ENCODE results near the gene OR10G3. TPM values are rescaled to one million over a fixed set of nuclear protein-coding genes. Genes with fewer than 3 reads are reported as not detected.
"Not testable (repeated sequence)": the region's sequence is repeated elsewhere in the genome, so short reads cannot be mapped to it uniquely, and the experiment has no call there.

OR10G3 gene
- total and polyA plus RNA-seq, 9 donors: 0.13 TPM; not detected in 8

GRCh38 chr14:21557084-21557901, 22.6 kb downstream of the OR10G3 start:
- peaks cover 13% of the 10 kb centered on the region for H3K4me1 ChIP-seq (ENCODE audit: control insufficient read depth, insufficient read depth, low read length)
- H3K36me3 ChIP-seq (ENCODE audit: control insufficient read depth, insufficient read depth, low read length): no peaks in the 10 kb centered on the region
- H3K4me3 ChIP-seq (ENCODE audit: low read length): peak overlapping the region; percentile 29
- DNase-seq: peak; percentile 97
- H3K27me3 ChIP-seq (ENCODE audit: control insufficient read depth, insufficient read depth, low read length): no peaks in the 10 kb centered on the region
- no peaks in the 10 kb centered on the region for H3K9me3 ChIP-seq (replicated peaks; ENCODE audit: control insufficient read depth, low read depth, low read length)
- 0% methylated on average over 2 of the region's 11 CpGs for WGBS (ENCODE audit: insufficient coverage)
- H3K27ac ChIP-seq (ENCODE audit: low read length): peak overlapping the region; percentile 79

- peak overlapping the region; percentile 79 for H3K27ac ChIP-seq (ENCODE audit: low read length)
Measured at GRCh38 chr14:21556378-21557083, 23.3 kb downstream of the OR10G3 start.

GRCh38 chr14:21553266-21553665, 26.6 kb downstream of the OR10G3 start:
- Histone ChIP-seq H3K27ac (ENCODE audit: low read length) (no peak overlapping the region), H3K9me3 (replicated peaks; ENCODE audit: control insufficient read depth, low read depth, low read length) (no peaks in the 10 kb centered on the region), H3K4me3 (ENCODE audit: low read length) (no peak overlapping the region), H3K27me3 (ENCODE audit: control insufficient read depth, insufficient read depth, low read length) (no peaks in the 10 kb centered on the region), H3K4me1 (ENCODE audit: control insufficient read depth, insufficient read depth, low read length) (peaks cover 13% of the 10 kb centered on the region), H3K36me3 (ENCODE audit: control insufficient read depth, insufficient read depth, low read length) (no peaks in the 10 kb centered on the region)
- DNase-seq: no peak
- no CpG with 5 or more reads among the region's 3 CpGs for WGBS (ENCODE audit: insufficient coverage)

More at GRCh38 chr14:21556378-21557083, 23.3 kb downstream of the OR10G3 start:
- no peak overlapping the region for H3K4me3 ChIP-seq (ENCODE audit: low read length)
- no peak for DNase-seq
- H3K27me3 ChIP-seq (ENCODE audit: control insufficient read depth, insufficient read depth, low read length): no peaks in the 10 kb centered on the region
- no peaks in the 10 kb centered on the region for H3K9me3 ChIP-seq (replicated peaks; ENCODE audit: control insufficient read depth, low read depth, low read length)
- peaks cover 13% of the 10 kb centered on the region for H3K4me1 ChIP-seq (ENCODE audit: control insufficient read depth, insufficient read depth, low read length)
- 50% methylated on average over 1 of the region's 5 CpGs for WGBS (ENCODE audit: insufficient coverage)
- H3K36me3 ChIP-seq (ENCODE audit: control insufficient read depth, insufficient read depth, low read length): no peaks in the 10 kb centered on the region

GRCh38 chr14:21544588-21544987, 35.3 kb downstream of the OR10G3 start:
- not testable (repeated sequence) for H3K4me3 ChIP-seq (ENCODE audit: low read length); H3K36me3 ChIP-seq (ENCODE audit: control insufficient read depth, insufficient read depth, low read length); H3K27ac ChIP-seq (ENCODE audit: low read length); H3K4me1 ChIP-seq (ENCODE audit: control insufficient read depth, insufficient read depth, low read length); H3K27me3 ChIP-seq (ENCODE audit: control insufficient read depth, insufficient read depth, low read length); DNase-seq; H3K9me3 ChIP-seq (replicated peaks; ENCODE audit: control insufficient read depth, low read depth, low read length)
- no CpG with 5 or more reads among the region's 7 CpGs for WGBS (ENCODE audit: insufficient coverage)

- DNase-seq: no peak
- H3K9me3 ChIP-seq (replicated peaks; ENCODE audit: control insufficient read depth, low read depth, low read length): no peaks in the 10 kb centered on the region
- H3K27me3 ChIP-seq (ENCODE audit: control insufficient read depth, insufficient read depth, low read length): no peaks in the 10 kb centered on the region
- H3K27ac ChIP-seq (ENCODE audit: low read length): no peak overlapping the region
- H3K36me3 ChIP-seq (ENCODE audit: control insufficient read depth, insufficient read depth, low read length): no peaks in the 10 kb centered on the region
- no peak overlapping the region for H3K4me3 ChIP-seq (ENCODE audit: low read length)
- no peaks in the 10 kb centered on the region for H3K4me1 ChIP-seq (ENCODE audit: control insufficient read depth, insufficient read depth, low read length)
- WGBS (ENCODE audit: insufficient coverage): no CpG with 5 or more reads among the region's 5 CpGs
Measured at GRCh38 chr14:21543963-21544362, 35.9 kb downstream of the OR10G3 start.

- 28% methylated on average over 4 of the region's 7 CpGs for WGBS (ENCODE audit: insufficient coverage)
- Histone ChIP-seq H3K27me3 (ENCODE audit: control insufficient read depth, insufficient read depth, low read length) (no peaks in the 10 kb centered on the region), H3K4me3 (ENCODE audit: low read length) (no peak overlapping the region), H3K4me1 (ENCODE audit: control insufficient read depth, insufficient read depth, low read length) (no peaks in the 10 kb centered on the region), H3K9me3 (replicated peaks; ENCODE audit: control insufficient read depth, low read depth, low read length) (no peaks in the 10 kb centered on the region), H3K27ac (ENCODE audit: low read length) (no peak overlapping the region), H3K36me3 (ENCODE audit: control insufficient read depth, insufficient read depth, low read length) (no peaks in the 10 kb centered on the region)
- DNase-seq: no peak
Measured at GRCh38 chr14:21543521-21543960, 36.3 kb downstream of the OR10G3 start.

GRCh38 chr14:21541413-21542074, 38.3 kb downstream of the OR10G3 start:
- no peak overlapping the region for H3K27ac ChIP-seq (ENCODE audit: low read length)
- DNase-seq: no peak
- peaks cover 6% of the 10 kb centered on the region for H3K27me3 ChIP-seq (ENCODE audit: control insufficient read depth, insufficient read depth, low read length)
- H3K4me3 ChIP-seq (ENCODE audit: low read length): no peak overlapping the region
- H3K36me3 ChIP-seq (ENCODE audit: control insufficient read depth, insufficient read depth, low read length): no peaks in the 10 kb centered on the region
- no CpG with 5 or more reads among the region's 9 CpGs for WGBS (ENCODE audit: insufficient coverage)
- no peaks in the 10 kb centered on the region for H3K9me3 ChIP-seq (replicated peaks; ENCODE audit: control insufficient read depth, low read depth, low read length)
- no peaks in the 10 kb centered on the region for H3K4me1 ChIP-seq (ENCODE audit: control insufficient read depth, insufficient read depth, low read length)

- Histone ChIP-seq H3K4me3 (ENCODE audit: low read length) (no peak overlapping the region), H3K27ac (ENCODE audit: low read length) (no peak overlapping the region), H3K4me1 (ENCODE audit: control insufficient read depth, insufficient read depth, low read length) (peaks cover 4% of the 10 kb centered on the region), H3K36me3 (ENCODE audit: control insufficient read depth, insufficient read depth, low read length) (no peaks in the 10 kb centered on the region), H3K9me3 (replicated peaks; ENCODE audit: control insufficient read depth, low read depth, low read length) (no peaks in the 10 kb centered on the region), H3K27me3 (ENCODE audit: control insufficient read depth, insufficient read depth, low read length) (peaks cover 20% of the 10 kb centered on the region)
- DNase-seq: no peak
- no CpG with 5 or more reads among the region's 3 CpGs for WGBS (ENCODE audit: insufficient coverage)
Measured at GRCh38 chr14:21539189-21539940, 40.5 kb downstream of the OR10G3 start.

- Histone ChIP-seq H3K9me3 (replicated peaks; ENCODE audit: control insufficient read depth, low read depth, low read length) (no peaks in the 10 kb centered on the region), H3K27me3 (ENCODE audit: control insufficient read depth, insufficient read depth, low read length) (peaks cover 22% of the 10 kb centered on the region), H3K27ac (ENCODE audit: low read length) (no peak overlapping the region), H3K4me3 (ENCODE audit: low read length) (peak overlapping the region; percentile 12), H3K36me3 (ENCODE audit: control insufficient read depth, insufficient read depth, low read length) (no peaks in the 10 kb centered on the region), H3K4me1 (ENCODE audit: control insufficient read depth, insufficient read depth, low read length) (peaks cover 4% of the 10 kb centered on the region)
- WGBS (ENCODE audit: insufficient coverage): 0% methylated on average over 2 of the region's 3 CpGs
- peak; percentile 23 for DNase-seq
Measured at GRCh38 chr14:21537090-21537424, 42.8 kb downstream of the OR10G3 start.
